GM19372 (cell line): ENCODE measurements around the gene LSM12.

Experiments
- ATAC-seq: cut with Tn5 transposase; IDR thresholded peaks from one replicate; pipeline ENCODE4 v1.9.1; 2021; ENCODE audit warnings: mild to moderate bottlenecking, low read depth, moderate library complexity; ENCODE audit not compliant: unreplicated experiment

LSM12 gene

DNA sequence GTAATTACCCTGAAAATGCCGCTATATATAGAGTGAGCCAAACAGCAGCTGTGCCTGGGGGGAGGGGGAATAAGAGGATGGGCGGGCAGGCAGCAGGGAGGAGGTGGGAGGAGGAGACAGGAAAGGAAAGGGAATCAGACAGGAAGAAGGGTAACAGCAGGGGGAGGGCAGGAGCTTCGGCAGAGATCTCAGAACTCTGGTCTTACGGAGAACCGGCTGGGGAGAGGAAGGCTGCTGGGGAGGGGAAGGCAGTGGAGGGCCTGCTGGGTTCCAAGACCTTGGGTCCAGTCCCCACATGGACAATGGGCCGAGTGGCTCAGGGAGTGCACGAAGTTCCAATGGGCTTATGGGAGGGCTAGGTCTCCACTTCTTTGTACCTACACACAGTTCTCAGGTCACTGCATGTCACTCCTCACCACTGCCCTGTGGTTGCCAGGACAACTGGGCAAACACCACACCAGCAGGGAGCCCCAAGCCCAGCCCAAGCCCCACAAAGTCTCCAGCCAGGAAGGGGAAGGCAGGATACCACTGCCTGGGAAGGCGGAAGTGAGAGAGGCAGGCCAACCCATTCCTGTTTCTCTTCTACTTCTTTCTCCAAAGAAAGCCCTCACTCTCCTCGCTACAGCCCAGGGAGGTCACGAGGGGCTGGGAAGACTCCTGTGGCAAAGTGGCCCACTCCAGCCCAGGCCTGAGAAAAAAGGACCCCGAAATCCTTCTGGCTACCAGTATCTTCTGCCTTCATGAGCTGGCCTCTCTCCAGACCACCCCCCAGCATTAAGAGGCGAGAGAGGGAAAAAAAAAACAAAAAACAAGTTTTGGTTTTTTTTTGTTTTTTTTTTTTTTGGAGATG is 29.4 kb upstream of the LSM12 start:
- ATAC-seq = no peak

DNA sequence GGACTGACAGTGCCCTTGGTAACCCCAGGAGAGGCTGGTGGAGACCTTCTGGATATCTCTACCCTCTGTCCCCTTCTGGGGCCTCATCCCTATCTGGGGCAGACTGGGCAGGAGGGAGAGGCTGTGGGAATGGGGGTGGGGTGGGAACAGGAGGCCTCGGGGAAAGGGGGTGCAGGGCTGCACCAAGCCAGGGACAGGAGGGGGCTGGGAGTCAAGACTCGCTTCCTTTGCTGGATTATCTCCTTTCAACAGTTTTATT is 28.8 kb upstream of the LSM12 start:
- ATAC-seq = no peak

DNA sequence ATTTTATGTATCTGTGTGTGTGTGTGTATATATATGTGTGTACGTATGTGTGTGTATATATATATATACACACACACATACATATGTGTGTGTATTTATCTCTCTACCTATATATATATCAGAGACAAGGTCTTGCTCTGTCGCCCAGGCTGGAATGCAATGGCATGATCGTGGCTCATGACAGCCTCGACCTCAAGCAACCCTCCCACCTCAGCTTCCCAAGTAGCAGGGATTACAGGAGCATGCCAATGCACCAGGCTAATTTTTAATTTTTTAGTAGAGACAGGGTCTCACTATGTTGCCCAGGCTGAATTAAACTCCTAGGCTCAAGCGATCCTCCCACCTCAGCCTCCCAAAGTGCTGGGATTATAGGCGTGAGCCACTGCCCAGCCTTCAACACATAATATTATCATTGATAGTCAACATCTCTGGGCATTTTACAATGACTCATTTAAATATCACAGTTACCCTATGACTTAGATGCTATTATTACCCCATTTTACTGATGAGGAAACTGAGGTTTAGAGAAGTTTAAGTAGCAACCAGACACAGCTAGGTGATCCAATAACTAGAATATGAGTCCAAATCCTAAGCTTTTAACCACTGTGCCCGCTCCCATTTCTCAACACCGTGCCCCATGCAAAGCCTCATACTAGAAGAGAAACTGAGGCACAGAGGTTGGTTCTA is 28.4 kb upstream of the LSM12 start:
- ATAC-seq = no peak

- ATAC-seq = no peak
Observed at GRCh38 chr17:44093231-44093900, 26.9 kb upstream of the LSM12 start.

- no peak for ATAC-seq
Observed at GRCh38 chr17:44092051-44092450, 25.6 kb upstream of the LSM12 start.

GRCh38 chr17:44091200-44091997 is 24.9 kb upstream of the LSM12 start:
- ATAC-seq = no peak

- ATAC-seq = no peak
Observed at GRCh38 chr17:44088254-44088653, 21.8 kb upstream of the LSM12 start.

GRCh38 chr17:44087319-44087718 is 20.8 kb upstream of the LSM12 start:
- no peak for ATAC-seq

DNA sequence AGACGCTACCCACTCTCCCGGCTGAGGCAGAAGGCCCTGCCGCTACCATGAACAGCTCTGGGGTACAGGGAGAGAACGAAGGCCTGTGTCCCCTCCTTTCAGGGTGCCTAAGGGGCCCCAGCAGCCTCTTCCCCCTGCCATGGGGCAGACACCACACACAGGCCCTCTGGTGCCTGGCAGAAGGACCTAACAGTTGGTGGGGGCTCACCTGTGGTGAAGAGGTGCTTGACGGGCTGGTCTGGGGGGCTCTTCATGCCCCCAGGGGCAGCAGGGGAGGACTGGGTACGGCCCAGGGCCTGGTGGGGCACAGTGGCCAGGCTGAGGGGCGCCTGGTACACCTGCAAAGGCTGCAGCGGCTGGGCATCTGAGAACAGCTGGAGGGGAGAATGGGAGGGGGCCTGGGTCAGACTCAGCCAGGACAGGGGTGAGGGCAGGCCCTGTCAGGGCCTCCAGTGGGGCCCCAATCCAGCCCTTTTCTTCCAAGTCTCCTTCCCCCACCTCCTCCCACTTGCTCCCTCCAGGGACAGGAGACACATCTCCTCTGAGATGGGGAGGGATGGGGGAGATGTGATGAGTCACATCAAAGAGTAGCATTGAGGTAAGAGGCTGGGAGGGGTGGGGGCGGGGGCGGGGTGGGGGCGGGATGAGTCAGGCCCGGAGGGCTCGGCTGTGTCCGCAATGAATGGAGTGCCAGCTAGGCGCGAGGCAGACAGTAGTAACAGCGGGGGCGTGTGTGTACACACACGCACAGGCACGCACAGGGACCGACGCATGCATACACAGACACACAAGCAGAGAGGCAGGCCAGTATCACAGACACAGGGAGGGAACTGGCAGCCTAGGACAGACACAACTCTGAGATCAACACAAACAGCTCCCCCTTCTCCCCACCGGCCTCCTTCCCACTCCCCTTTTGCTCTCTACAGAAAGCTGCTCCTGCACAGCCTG is 20.2 kb upstream of the LSM12 start:
- ATAC-seq = no peak

DNA sequence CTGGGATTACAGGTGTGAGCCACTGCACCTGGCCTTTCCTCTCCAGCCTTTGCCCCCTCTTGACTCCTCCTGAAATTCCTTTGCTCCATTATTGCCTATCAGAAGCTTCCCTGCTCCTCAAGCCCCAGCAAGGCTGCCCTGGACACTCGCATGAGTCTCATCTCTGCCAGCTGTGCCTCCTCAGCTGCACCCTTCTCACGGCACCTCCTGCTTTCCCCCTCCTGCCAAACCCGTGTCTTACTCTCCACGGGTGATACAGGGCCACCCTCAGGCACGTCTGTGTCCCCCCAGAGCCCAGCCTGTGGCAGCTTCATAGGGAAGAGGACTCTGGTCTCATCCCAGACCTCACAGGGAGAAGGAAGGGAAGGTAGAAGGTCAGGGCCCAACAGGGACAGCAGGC is 19.4 kb upstream of the LSM12 start:
- ATAC-seq = no peak

- ATAC-seq = no peak
Observed at GRCh38 chr17:44084921-44085320, 18.4 kb upstream of the LSM12 start.

DNA sequence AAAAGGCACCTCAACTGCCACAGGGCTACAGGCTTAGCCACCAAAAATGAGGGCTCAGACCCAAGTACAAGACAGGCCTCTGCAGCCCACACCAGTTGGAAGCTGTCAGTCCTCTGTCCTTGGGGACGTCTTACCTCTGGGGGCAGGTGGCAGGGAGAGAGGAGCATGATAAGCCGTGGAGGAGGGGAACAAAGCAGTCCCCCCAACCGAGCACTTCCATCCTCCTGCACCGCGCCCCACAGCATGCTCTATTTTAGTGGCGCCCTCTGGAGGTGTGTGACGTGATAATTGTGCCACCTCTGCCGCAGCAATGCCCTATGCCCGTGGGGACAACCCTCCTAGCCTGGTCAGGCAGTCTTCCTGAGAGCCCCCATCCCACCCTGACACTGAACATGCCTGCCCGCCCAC is 17.7 kb upstream of the LSM12 start:
- no peak for ATAC-seq

GRCh38 chr17:44083250-44083849 is 16.9 kb upstream of the LSM12 start:
- no peak for ATAC-seq

DNA sequence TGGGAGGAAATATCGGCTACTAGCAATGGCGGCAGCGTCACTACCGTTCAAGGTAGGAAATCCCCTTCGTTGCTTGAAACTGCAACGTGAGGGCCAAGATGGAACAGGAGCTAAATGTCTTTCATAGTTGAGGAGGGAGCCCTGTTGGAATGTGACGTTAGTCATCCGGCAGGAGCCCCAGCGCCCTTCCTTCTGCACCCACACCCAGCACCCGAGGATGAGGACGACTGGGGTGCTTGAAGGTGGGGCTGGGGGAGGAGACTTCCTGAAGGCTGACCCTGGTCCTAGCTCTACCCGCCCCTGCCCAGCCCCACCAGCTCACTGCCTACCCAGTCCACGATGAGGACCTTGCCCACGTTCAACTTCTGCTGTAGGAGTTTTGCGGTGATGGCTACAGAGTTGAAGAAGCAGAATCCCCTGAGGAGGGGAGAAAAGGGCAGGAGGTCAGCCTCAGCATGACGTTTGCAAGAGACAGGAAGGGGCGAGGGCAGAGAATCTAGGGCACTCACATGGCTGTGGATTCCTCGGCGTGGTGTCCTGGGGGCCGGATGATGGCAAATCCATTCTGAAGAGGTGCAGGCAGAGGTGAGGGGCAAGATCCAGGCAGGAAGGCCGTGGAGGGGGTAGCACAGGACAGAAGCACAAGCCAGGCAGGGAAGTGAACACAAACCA is 15.9 kb upstream of the LSM12 start:
- ATAC-seq = no peak

GRCh38 chr17:44081681-44082080 is 15.2 kb upstream of the LSM12 start:
- ATAC-seq = no peak

DNA sequence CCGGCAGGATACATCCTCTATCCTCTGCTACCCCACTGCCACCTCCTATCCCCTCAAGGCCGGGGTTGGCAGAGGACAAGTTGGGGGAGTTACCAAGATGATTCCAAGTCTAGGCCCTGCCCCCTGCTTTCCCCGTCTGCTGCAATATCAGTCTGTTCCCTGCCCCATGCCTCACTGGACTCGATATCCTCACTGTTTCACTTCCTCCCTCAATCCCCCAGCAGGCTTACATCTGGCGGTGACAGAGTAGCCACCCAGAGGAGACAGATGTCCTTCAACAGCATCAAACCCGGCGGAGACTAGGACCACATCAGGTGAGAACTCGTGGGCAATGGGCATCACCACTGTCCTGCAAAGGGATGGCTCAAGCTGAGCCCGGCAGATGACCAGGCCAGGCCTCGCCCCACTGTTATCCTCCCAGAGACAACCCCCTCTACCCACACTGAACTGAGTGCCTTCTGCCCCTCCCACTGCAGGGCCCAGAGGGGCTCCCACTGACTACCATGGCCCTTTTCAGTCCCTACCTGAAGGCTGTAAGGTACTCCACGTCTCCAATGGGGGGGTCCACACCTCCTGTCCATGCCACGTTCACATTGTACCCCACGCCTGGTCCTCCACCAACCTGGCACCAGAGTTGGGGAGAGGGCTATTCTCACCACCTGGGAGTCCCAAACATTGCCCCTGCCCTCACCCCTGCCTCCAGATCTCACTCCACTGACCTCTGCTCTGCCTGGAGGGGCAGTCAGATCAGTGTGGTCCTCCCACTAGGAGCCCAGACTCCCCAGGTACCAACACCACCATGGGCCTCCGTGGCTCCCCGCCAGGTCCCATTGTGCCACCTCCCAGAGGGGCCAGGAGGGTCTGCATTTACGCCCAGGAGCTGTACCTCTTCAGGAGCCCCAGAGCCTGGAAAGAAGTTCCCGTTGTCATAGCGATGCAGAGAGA is 13.7 kb upstream of the LSM12 start:
- ATAC-seq = no peak

DNA sequence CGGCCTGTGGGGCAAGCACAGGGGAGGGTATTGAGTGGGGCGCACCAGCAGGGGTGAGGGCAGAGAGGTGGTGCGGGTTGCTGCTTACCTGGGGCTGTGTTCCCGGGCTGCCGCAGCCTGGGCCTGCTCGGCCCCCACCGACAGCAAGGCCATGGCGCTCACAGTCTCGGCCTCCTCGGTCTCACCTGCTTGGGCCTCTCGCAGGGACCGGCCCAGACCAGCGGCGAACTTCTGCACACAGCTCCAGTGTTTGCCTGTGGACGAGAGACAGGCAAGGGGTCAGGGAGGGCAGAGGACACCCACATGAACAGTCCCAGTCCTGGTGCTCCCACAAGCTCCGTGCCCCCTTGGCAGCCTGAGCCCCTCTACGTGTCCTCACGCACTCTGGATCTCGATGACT is 11.9 kb upstream of the LSM12 start:
- ATAC-seq = no peak

DNA sequence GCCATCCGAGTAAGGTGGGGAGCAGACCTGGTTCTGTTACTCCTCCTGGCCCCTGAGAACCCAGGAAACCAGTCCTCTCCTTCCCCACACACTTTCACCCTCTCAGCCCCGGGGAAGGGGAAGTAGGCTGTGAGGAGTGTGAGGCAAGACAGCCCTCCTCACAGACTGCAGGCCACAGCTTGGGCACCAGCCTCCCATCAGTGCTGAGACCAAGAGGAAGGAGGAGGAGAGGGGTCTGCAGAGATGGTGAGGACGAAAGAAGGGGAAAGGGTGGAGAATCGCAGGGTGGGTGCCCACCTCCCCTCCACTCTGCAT is 11.1 kb upstream of the LSM12 start:
- ATAC-seq = no peak
